K562 treated with DMSO at 1 percent for 48 hours (cell line): ENCODE measurements around the gene TRAF3IP3. TPM values are rescaled to one million over a fixed set of nuclear protein-coding genes. Genes with fewer than 3 reads are reported as not detected.

Experiments
- total RNA-seq: library from RNA; unstranded; fragments of 300-600 nt; gene quantifications from 2 replicates; pipeline ENCODE4 v1.2.3, GENCODE V29; 2022; ENCODE audit warnings: low replicate concordance; ENCODE audit errors: extremely low read depth

The TRAF3IP3 gene, protein sequence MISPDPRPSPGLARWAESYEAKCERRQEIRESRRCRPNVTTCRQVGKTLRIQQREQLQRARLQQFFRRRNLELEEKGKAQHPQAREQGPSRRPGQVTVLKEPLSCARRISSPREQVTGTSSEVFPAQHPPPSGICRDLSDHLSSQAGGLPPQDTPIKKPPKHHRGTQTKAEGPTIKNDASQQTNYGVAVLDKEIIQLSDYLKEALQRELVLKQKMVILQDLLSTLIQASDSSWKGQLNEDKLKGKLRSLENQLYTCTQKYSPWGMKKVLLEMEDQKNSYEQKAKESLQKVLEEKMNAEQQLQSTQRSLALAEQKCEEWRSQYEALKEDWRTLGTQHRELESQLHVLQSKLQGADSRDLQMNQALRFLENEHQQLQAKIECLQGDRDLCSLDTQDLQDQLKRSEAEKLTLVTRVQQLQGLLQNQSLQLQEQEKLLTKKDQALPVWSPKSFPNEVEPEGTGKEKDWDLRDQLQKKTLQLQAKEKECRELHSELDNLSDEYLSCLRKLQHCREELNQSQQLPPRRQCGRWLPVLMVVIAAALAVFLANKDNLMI
- total RNA-seq, result not detected in 2 replicates

DNA sequence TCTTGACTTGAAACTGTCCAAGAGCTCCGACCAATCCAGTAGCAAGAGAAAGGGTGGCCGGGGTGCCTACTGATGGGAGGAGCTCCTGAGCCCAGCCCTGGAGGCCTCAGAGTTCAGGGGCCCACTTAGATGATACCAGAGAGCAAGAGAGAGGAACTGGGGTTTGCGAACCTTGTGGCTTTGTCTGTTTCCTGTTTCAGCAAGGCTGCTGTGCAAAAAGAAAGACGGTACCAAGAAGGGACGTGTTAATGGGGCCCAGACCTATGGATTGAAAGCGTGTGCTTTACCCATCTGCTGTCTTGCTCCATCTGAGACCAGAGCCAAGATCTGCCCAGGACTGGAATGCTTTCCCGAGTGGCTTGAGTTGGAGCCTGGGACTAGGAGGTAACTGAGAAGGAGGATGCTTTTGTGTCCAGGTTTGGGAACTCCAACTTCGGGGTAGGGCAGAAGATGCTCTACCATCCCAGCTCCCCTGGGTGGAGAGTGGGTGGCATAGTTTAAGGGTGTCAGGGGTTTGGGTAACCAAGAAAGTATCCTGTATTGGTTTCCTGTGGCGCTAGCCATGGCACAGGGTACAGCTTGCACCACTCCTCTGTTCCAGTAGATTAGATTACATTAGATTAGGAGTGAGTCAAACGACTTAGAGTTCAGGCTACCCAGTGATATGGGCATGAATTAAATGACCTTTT is at the start of gene TRAF3IP3:
TRAF3IP3 (plus strand) TSS at position 128 of the 689 bp plus-strand sequence. CDS start 3,987 bp downstream, outside the sequence.

GRCh38 chr1:209784265-209785169 is 28.7 kb downstream of the TRAF3IP3 start, which contains the start of gene C1orf74:
C1orf74 (minus strand) TSS chr1:209784559; CDS start chr1:209783634, 925 bp downstream.

GRCh38 chr1:209805875-209806760 is 50.3 kb downstream of the TRAF3IP3 start, which contains the start of gene IRF6:
IRF6 (minus strand) TSS chr1:209806142; CDS start chr1:209801413, 4,729 bp downstream.

DNA sequence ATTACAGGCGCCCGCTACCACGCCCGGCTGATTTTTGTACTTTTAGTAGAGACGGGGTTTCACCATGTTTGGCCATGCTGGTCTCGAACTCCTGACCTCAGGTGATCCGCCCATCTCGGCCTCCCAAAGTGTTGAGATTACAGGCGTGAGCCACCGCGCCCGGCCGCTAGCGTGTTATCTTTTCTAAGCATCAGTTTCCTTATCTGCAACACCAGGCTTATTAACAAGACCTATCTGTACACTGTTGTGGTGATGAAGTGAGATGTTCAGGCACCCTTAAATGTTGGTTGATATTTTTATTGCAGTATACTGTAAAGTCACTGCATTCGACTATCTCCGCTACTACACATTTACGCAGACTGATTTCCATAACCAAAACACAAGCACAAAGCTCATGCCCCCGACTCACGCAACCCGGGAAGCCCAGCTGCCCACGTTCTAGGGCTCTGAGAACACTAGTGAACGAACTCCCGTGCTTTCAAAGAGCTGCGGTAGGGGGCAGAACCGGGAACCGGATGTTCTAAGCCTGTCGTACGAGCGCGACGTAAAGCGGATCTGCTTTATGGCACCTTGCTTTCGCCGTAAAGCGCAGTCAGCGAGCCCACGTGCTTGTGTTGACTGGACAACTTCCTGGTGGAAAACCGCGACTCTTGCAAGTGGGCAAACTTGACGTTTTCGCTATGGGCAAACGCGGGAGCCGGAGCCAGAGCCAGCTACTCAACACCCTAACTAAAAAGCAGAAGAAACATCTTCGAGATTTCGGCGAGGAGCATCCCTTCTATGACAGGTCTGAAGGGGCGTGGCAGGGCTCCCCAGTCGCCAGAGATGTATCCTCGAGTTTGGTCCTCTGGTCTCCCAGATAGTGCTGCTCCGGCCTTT is 71.8 kb downstream of the TRAF3IP3 start, which contains the start of gene UTP25:
UTP25 (plus strand) TSS at position 589 of the 879 bp plus-strand sequence; CDS start at position 681, 92 bp downstream.

Other genes with a start within 250 kb of the TRAF3IP3 start
- not detected in 2 replicates for gene CAMK1G, start 172.3 kb upstream of the TRAF3IP3 start, total RNA-seq
- not detected in 2 replicates for gene LAMB3, start 103.6 kb upstream of the TRAF3IP3 start, total RNA-seq
- not detected in 2 replicates for gene G0S2, start 80.6 kb upstream of the TRAF3IP3 start, total RNA-seq
- gene HSD11B1, start 51.2 kb upstream of the TRAF3IP3 start, total RNA-seq, result not detected in 2 replicates
- gene C1orf74, start 28.5 kb downstream of the TRAF3IP3 start, total RNA-seq, result not detected in 2 replicates
- gene IRF6, start 50.1 kb downstream of the TRAF3IP3 start, total RNA-seq, result not detected in 2 replicates
- gene UTP25, start 71.9 kb downstream of the TRAF3IP3 start, total RNA-seq, result not detected in 2 replicates
- gene SYT14, start 182.2 kb downstream of the TRAF3IP3 start, total RNA-seq, result not detected in 2 replicates